Neutrophil (primary cell): ENCODE data around the gene TTLL9.
A peak's percentile ranks its signal among the peaks of the same experiment; 100 is the strongest.

ENCODE experiments used
- H3K27ac ChIP-seq: fragments of 200-600 bp; sonication (generic); 2 replicates; pipeline ENCODE4 v1.5.1; 2016; ENCODE audit warnings: mild to moderate bottlenecking, moderate library complexity
- H3K27me3 ChIP-seq: fragments of 200-600 bp; sonication (generic); 2 replicates; pipeline ENCODE4 v1.6.0; 2016; ENCODE audit warnings: mild to moderate bottlenecking
- H3K36me3 ChIP-seq: fragments of 200-600 bp; sonication (generic); 2 replicates; pipeline ENCODE4 v1.5.1; 2017
- H3K4me1 ChIP-seq, 2 experiments: fragments of 200-600 bp in 1 of 2; sonication (generic) in 1 of 2; 1 replicate in 1 of 2; 2 replicates in 1 of 2; pipeline versions ENCODE4 v1.5.1 to v1.6.1; 2013 to 2016; ENCODE audit warnings: low read depth in 1 of 2, low read length in 1 of 2, mild to moderate bottlenecking in 1 of 2, moderate library complexity in 1 of 2; ENCODE audit not compliant: control insufficient read depth in 1 of 2, insufficient read depth in 1 of 2
- H3K4me3 ChIP-seq, 2 experiments: fragments of 200-600 bp in 1 of 2; sonication (generic) in 1 of 2; 1 replicate in 1 of 2; 2 replicates in 1 of 2; pipeline ENCODE4 v1.5.1; 2013 to 2016; ENCODE audit warnings: low read depth in 1 of 2, low read length in 1 of 2, mild to moderate bottlenecking in 1 of 2, moderate library complexity in 1 of 2
- H3K9me3 ChIP-seq: fragments of 200-600 bp; sonication (generic); 2 replicates; pipeline ENCODE4 v1.5.1; 2016
- TF ChIP-seq, protein P1 (sequence below): fragments of 200-600 bp; sonication (generic); IDR thresholded peaks from 2 replicates; pipeline ENCODE4 v1.5.1; 2016; ENCODE audit warnings: antibody characterized with exemption

Gene TTLL9

DNA sequence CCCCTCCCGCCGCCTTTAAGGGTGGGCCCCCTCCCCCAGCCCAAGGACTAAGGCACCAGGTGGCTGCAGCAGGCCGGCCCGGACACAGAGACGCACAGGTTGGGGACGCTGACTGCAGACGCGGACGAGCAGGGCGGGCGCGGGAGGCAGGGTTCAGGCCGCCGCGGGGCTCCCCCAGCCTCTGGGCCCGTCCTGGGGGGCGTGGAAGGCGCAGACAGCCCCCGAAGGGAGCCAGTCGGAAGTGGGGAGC, 9.4 kb upstream of the TTLL9 start:
- Histone ChIP-seq H3K9me3 (no peaks in the 10 kb centered on the region), H3K4me1 (peaks cover 4 to 10% of the 10 kb centered on the region in 2 experiments), H3K27me3 (peaks cover 57% of the 10 kb centered on the region), H3K36me3 (no peaks in the 10 kb centered on the region), H3K27ac (no peak overlapping the region), H3K4me3 (peak overlapping the region; percentile 20 to 24)
- TF ChIP-seq, protein P1, sequence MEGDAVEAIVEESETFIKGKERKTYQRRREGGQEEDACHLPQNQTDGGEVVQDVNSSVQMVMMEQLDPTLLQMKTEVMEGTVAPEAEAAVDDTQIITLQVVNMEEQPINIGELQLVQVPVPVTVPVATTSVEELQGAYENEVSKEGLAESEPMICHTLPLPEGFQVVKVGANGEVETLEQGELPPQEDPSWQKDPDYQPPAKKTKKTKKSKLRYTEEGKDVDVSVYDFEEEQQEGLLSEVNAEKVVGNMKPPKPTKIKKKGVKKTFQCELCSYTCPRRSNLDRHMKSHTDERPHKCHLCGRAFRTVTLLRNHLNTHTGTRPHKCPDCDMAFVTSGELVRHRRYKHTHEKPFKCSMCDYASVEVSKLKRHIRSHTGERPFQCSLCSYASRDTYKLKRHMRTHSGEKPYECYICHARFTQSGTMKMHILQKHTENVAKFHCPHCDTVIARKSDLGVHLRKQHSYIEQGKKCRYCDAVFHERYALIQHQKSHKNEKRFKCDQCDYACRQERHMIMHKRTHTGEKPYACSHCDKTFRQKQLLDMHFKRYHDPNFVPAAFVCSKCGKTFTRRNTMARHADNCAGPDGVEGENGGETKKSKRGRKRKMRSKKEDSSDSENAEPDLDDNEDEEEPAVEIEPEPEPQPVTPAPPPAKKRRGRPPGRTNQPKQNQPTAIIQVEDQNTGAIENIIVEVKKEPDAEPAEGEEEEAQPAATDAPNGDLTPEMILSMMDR = no peak

DNA sequence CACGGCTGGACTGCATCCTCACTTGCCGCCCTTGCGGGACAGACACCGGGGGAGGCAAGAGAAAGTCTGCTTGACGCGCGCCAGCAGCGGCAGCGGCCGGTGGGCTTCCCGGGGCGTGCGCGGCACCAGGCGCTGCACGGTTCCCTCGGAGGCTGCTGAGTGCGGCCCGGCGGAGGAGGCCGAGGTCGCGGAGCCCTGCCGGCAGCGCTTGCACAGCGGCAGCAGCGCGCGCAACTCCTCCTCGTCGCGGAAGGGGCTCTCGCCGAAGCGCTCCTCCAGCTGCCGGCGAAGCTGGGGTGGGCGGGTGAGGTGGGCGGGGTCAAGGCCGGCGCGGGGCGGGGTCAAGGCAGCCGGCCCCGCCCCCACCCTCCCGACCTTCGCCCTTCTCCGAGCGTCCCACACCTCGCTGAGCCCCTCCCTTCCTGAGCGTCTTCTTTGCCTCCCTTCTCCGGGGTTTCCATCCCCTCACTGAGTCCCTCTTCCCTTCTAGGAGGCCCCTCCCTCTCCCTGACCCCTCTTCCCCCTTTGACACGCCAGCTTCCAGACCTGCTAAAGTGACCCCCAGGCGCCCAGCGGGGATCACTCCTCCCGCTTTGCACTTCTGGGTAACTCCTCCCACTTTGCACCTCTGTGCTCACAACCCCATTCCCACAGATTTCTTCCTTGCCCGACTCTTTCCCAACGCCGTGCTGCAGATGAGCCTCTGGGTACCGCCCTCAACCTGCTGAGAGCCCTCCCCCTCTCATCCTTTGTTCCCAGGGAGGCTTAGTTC, 8.9 kb upstream of the TTLL9 start:
- peak overlapping the region; percentile 20 to 24 for H3K4me3 ChIP-seq
- peaks cover 62% of the 10 kb centered on the region for H3K27me3 ChIP-seq
- H3K9me3 ChIP-seq = no peaks in the 10 kb centered on the region
- H3K4me1 ChIP-seq = peaks cover 4 to 10% of the 10 kb centered on the region in 2 experiments
- no peak overlapping the region for H3K27ac ChIP-seq
- H3K36me3 ChIP-seq = no peaks in the 10 kb centered on the region
- TF ChIP-seq, protein P1 = no peak

DNA sequence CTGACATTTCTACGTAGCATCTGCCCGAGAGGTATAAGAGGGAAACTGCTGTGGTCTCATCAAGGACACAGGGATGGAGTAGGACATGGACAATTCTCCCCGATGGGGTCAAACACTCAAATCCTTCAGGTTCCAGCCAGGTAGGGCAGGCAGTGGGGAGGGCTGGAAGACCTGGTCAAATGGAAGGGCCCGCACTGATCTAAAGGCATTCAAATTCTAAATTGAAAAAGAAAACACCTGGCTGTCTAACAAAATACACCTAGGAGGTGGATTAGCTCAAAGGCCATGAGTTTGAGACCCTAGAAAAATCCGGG, 8.3 kb upstream of the TTLL9 start:
- H3K4me1 ChIP-seq = peaks cover 4 to 10% of the 10 kb centered on the region in 2 experiments
- no peaks in the 10 kb centered on the region for H3K36me3 ChIP-seq
- H3K9me3 ChIP-seq = no peaks in the 10 kb centered on the region
- H3K27ac ChIP-seq = no peak overlapping the region
- peaks cover 67% of the 10 kb centered on the region for H3K27me3 ChIP-seq
- H3K4me3 ChIP-seq = no peak overlapping the region
- TF ChIP-seq, protein P1 = no peak

DNA sequence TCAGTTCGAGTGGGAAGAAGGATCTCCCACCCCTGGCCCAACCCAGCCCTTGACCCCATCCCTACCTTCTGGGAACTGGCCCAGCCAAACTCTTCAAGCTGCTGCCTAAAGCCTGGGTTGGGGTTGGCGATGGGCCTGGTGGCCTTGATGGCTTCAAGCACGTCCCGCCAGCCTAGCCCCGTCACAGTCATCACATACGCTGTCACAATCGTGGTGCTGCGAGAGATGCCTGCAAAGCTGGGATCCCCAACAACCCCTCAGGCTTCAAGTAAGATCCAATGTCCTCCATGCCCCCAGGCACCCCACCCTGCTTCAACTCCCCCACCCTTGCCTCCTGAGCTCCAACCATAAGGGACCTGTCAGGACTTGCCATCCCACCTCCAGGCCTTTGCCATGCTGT, 7.9 kb upstream of the TTLL9 start:
- no peak overlapping the region for H3K4me3 ChIP-seq
- H3K4me1 ChIP-seq = peaks cover 4 to 10% of the 10 kb centered on the region in 2 experiments
- no peak overlapping the region for H3K27ac ChIP-seq
- H3K36me3 ChIP-seq = no peaks in the 10 kb centered on the region
- H3K27me3 ChIP-seq = peaks cover 70% of the 10 kb centered on the region
- H3K9me3 ChIP-seq = no peaks in the 10 kb centered on the region
- TF ChIP-seq, protein P1 = no peak

DNA sequence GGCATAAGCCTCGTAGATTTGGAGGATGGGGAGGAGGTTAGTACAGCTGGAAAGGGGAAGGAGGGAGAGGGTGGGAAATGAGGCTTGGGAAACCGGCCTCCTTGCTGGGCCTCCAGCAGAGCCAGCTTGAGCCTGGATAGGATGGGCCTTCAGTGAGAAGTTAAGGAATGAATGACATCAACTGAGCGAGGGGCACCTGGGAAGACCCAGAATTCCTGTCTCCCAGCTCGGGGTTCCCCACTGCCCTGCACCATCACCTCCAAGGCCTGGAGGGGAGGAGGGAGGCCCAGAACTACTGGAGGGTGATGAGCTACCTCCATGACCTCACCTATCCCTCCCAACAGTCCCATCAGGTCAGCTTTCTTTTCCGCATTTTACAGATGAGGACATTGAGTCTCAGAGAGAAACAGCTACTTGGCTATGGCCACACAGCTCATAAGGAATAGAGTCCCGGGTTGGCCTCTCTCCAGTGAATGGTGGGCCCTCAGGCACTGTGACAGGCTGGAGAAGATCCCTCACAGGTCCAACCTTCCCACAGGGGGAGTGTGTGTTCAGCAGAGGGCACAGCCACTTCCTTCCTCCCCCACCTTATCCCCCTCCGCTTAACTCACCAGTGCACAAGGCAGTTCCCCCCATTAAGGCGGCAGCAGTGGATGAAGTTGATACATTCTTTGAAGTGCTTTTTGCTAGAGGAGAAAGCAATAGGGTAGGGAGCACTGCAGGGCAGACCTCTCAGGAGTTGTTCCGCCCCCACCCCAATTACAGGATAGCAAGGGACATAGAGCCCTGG, 6.9 kb upstream of the TTLL9 start:
- Histone ChIP-seq H3K36me3 (no peaks in the 10 kb centered on the region), H3K4me1 (peaks cover 4 to 10% of the 10 kb centered on the region in 2 experiments), H3K4me3 (no peak overlapping the region), H3K27me3 (peaks cover 73% of the 10 kb centered on the region), H3K27ac (no peak overlapping the region), H3K9me3 (no peaks in the 10 kb centered on the region)
- TF ChIP-seq, protein P1 = no peak
